Bronchial epithelial cell (primary cell): ENCODE measurements around the gene ARHGEF33. TPM values are rescaled to one million over a fixed set of nuclear protein-coding genes. Genes with fewer than 3 reads are reported as not detected.
"Not testable (repeated sequence)": the region's sequence is repeated elsewhere in the genome, so short reads cannot be mapped to it uniquely, and the experiment has no call there.

Experiments
- DNase-seq: peaks from one replicate; pipeline ENCODE4 v3.0.0-alpha.2; 2010; ENCODE audit warnings: low read depth
- FAIRE-seq: peaks from 2 replicates; lab custom pipeline; 2011; peaks lifted over from hg19 to GRCh38; lab: Jason Lieb, UNC
- H3K27me3 ChIP-seq: 2 replicates; pipeline ENCODE4 v1.5.1; 2011; ENCODE audit warnings: low read length; ENCODE audit not compliant: control insufficient read depth, insufficient read depth
- H3K36me3 ChIP-seq: 2 replicates; pipeline ENCODE4 v1.5.1; 2011; ENCODE audit warnings: low read length; ENCODE audit not compliant: control insufficient read depth, insufficient read depth
- H3K4me3 ChIP-seq: 2 replicates; pipeline ENCODE4 v1.5.1; 2011; ENCODE audit warnings: mild to moderate bottlenecking, low read depth, low read length, control low read depth
- CTCF ChIP-seq: IDR thresholded peaks from 2 replicates; pipeline ENCODE4 v1.5.1; 2011; ENCODE audit warnings: mild to moderate bottlenecking, moderate library complexity, low read length, control low read depth, inconsistent platforms; ENCODE audit not compliant: insufficient read depth, severe bottlenecking
- total RNA-seq: library from RNA; depleted of rRNA; stranded (reverse); fragments of >200 nt; gene quantifications from 2 replicates; pipeline ENCODE4 v1.2.1, GENCODE V29; 2014

ARHGEF33 gene
- total RNA-seq, 1 donor from 2014 or later, result 0.26 TPM

- Histone ChIP-seq H3K27me3 (no peaks in the 10 kb centered on the region), H3K36me3 (no peaks in the 10 kb centered on the region), H3K4me3 (no peak overlapping the region)
- FAIRE-seq (no peak), DNase-seq (no peak)
- TF ChIP-seq CTCF, result no peak
These were observed 40.9 kb downstream of the ARHGEF33 start for GRCh38 chr2:38930600-38930999.

GRCh38 chr2:38932586-38932985, 42.9 kb downstream of the ARHGEF33 start:
- FAIRE-seq (no peak), DNase-seq (no peak)
- no peak for TF ChIP-seq CTCF
- Histone ChIP-seq H3K36me3 (no peaks in the 10 kb centered on the region), H3K4me3 (no peak overlapping the region), H3K27me3 (no peaks in the 10 kb centered on the region)

GRCh38 chr2:38933653-38934052, 44.0 kb downstream of the ARHGEF33 start:
- FAIRE-seq, result no peak
- Histone ChIP-seq H3K4me3 (no peak overlapping the region), H3K27me3 (no peaks in the 10 kb centered on the region), H3K36me3 (no peaks in the 10 kb centered on the region)
- no peak for TF ChIP-seq CTCF
- DNase-seq, result no peak

- FAIRE-seq (no peak), DNase-seq (no peak)
- H3K4me3 ChIP-seq, result no peak overlapping the region
- TF ChIP-seq CTCF, result no peak
- H3K36me3 ChIP-seq, result no peaks in the 10 kb centered on the region
- no peaks in the 10 kb centered on the region for H3K27me3 ChIP-seq
These were observed 45.1 kb downstream of the ARHGEF33 start for GRCh38 chr2:38934742-38935141.

GRCh38 chr2:38935568-38936172, 46.0 kb downstream of the ARHGEF33 start:
- TF ChIP-seq CTCF, result no peak
- Histone ChIP-seq H3K4me3 (no peak overlapping the region), H3K27me3 (no peaks in the 10 kb centered on the region), H3K36me3 (no peaks in the 10 kb centered on the region)
- peak; percentile 51 for DNase-seq
- no peak for FAIRE-seq

GRCh38 chr2:38936516-38936915, 46.8 kb downstream of the ARHGEF33 start:
- not testable (repeated sequence) for H3K27me3 ChIP-seq, H3K4me3 ChIP-seq, DNase-seq, H3K36me3 ChIP-seq, FAIRE-seq
